HL-60 (cell line): ENCODE measurements around the gene FOXC2.

Experiments used
- DNase-seq, 2 experiments: peaks; one replicate each; pipeline ENCODE4 v3.0.0-alpha.2; 2010 to 2020; ENCODE audit warnings: low read depth in 1 of 2, low spot score in 1 of 2
- H3K27ac ChIP-seq: fragments of 250-450 bp; sonication (Bioruptor Pico); replicated peaks from 2 replicates; pipeline ENCODE4 v1.5.1; 2020; ENCODE audit warnings: mild to moderate bottlenecking, moderate library complexity
- H3K27me3 ChIP-seq: fragments of 250-450 bp; sonication (Bioruptor Pico); 2 replicates; pipeline ENCODE4 v1.5.1; 2021; ENCODE audit warnings: mild to moderate bottlenecking, moderate library complexity; ENCODE audit not compliant: insufficient read depth, poor library complexity, severe bottlenecking
- H3K4me3 ChIP-seq: replicated peaks from 2 replicates; pipeline ENCODE4 v1.5.1; 2011; ENCODE audit warnings: mild to moderate bottlenecking, control low read depth, low read length; ENCODE audit not compliant: insufficient read depth
- GABPA ChIP-seq: IDR thresholded peaks from 2 replicates; pipeline ENCODE4 v1.6.1; 2012; ENCODE audit warnings: low read depth
- POLR2AphosphoS5 ChIP-seq: IDR thresholded peaks from 2 replicates; pipeline ENCODE4 v1.6.1; 2012; ENCODE audit warnings: low read depth
- SPI1 ChIP-seq: IDR thresholded peaks from 2 replicates; pipeline ENCODE4 v1.6.1; 2012; ENCODE audit warnings: low read depth, mild to moderate bottlenecking, borderline replicate concordance
- TF ChIP-seq, protein P1 (sequence below): IDR thresholded peaks from 2 replicates; pipeline ENCODE4 v1.6.1; 2012; ENCODE audit warnings: low read depth; ENCODE audit not compliant: insufficient replicate concordance
- TF ChIP-seq, protein P2 (sequence below): IDR thresholded peaks from one replicate; pipeline ENCODE4 v1.5.1; 2011; ENCODE audit warnings: low read length, control low read depth, inconsistent platforms; ENCODE audit not compliant: insufficient read depth

Gene FOXC2

DNA sequence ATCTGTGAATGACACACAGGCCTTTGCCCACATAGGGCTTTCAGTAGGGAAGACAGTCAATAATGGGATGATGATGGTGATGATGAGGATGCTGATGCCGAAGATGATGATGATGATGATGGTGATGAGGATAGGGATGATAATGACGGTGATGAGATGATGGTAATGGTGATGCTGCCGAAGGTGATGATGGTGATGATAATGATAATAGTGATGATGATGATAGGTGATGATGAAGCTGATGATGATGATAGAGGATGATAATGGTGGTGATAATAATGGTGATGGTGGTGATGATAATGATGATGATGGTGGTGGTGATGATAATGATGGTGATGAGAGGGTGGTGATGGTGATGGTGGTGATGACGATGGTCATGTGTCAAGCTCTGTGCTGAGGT lies 24.6 kb downstream of the FOXC2 start:
- Histone ChIP-seq H3K4me3 (no peak overlapping the region), H3K27ac (no peak overlapping the region), H3K27me3 (no peaks in the 10 kb centered on the region)
- DNase-seq: no peak
- TF ChIP-seq SPI1 (no peak), GABPA (no peak), POLR2AphosphoS5 (no peak)
- TF ChIP-seq, protein P1, sequence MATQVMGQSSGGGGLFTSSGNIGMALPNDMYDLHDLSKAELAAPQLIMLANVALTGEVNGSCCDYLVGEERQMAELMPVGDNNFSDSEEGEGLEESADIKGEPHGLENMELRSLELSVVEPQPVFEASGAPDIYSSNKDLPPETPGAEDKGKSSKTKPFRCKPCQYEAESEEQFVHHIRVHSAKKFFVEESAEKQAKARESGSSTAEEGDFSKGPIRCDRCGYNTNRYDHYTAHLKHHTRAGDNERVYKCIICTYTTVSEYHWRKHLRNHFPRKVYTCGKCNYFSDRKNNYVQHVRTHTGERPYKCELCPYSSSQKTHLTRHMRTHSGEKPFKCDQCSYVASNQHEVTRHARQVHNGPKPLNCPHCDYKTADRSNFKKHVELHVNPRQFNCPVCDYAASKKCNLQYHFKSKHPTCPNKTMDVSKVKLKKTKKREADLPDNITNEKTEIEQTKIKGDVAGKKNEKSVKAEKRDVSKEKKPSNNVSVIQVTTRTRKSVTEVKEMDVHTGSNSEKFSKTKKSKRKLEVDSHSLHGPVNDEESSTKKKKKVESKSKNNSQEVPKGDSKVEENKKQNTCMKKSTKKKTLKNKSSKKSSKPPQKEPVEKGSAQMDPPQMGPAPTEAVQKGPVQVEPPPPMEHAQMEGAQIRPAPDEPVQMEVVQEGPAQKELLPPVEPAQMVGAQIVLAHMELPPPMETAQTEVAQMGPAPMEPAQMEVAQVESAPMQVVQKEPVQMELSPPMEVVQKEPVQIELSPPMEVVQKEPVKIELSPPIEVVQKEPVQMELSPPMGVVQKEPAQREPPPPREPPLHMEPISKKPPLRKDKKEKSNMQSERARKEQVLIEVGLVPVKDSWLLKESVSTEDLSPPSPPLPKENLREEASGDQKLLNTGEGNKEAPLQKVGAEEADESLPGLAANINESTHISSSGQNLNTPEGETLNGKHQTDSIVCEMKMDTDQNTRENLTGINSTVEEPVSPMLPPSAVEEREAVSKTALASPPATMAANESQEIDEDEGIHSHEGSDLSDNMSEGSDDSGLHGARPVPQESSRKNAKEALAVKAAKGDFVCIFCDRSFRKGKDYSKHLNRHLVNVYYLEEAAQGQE: no peak
- TF ChIP-seq, protein P2, sequence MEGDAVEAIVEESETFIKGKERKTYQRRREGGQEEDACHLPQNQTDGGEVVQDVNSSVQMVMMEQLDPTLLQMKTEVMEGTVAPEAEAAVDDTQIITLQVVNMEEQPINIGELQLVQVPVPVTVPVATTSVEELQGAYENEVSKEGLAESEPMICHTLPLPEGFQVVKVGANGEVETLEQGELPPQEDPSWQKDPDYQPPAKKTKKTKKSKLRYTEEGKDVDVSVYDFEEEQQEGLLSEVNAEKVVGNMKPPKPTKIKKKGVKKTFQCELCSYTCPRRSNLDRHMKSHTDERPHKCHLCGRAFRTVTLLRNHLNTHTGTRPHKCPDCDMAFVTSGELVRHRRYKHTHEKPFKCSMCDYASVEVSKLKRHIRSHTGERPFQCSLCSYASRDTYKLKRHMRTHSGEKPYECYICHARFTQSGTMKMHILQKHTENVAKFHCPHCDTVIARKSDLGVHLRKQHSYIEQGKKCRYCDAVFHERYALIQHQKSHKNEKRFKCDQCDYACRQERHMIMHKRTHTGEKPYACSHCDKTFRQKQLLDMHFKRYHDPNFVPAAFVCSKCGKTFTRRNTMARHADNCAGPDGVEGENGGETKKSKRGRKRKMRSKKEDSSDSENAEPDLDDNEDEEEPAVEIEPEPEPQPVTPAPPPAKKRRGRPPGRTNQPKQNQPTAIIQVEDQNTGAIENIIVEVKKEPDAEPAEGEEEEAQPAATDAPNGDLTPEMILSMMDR: no peak

DNA sequence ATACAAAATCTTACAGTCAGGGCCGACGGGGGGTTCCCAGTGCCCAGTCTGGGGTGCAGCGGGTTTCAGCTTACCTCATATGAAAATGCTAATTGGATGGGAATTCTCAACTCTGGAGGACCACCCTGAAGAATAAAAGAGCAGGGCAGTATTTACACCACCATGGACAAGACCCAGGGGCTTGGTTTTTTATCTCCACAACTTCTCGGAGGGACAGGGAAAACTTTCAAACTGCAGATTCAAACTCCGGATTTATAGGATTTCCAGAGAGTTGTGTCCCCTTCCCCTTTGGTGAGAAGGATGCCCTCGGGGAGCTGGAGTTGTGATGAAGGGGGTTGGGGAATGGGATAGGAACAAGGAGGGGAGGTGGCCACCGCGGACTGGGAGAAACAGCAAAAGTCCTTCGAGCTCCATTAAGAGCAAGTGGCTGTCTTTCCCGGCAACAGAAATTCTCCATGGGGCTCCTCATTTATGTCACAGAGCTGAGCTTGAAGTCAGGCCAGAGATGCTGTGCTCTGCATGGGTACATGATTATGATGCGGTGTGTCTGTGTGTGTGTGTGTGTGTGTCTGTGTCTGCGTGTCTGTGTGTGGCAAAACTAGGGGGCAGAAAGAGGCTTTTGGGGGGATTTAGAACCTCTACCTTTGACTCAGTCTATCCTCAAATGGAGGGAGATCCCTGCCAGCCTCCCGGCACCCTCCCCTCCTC lies 27.4 kb downstream of the FOXC2 start:
- TF ChIP-seq POLR2AphosphoS5 (no peak), GABPA (no peak), SPI1 (no peak)
- TF ChIP-seq, protein P2: no peak
- TF ChIP-seq, protein P1: no peak
- Histone ChIP-seq H3K4me3 (no peak overlapping the region), H3K27ac (no peak overlapping the region), H3K27me3 (no peaks in the 10 kb centered on the region)
- no peak for DNase-seq

DNA sequence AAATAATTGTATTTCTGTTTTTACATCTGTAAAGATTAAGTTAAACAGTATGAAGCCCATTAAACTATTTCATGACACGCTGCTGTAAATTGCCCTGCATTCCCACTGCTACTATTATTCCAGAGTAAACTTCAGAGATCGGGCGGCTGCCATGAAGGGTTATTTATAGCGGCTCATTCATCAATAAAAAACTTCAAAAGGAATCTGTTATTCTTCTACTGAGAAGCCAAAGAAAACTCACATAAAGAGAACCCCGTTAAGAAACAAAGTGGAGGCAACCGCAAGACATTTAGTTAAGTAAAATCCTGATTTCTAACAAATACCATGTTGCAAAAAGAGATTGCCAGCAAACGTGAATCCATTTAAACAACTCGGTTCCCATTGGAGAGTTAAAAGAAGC lies 28.1 kb downstream of the FOXC2 start:
- TF ChIP-seq SPI1 (no peak), POLR2AphosphoS5 (no peak), GABPA (no peak)
- TF ChIP-seq, protein P2: no peak
- TF ChIP-seq, protein P1: no peak
- no peak for DNase-seq
- H3K4me3 ChIP-seq: no peak overlapping the region
- H3K27ac ChIP-seq: no peak overlapping the region
- no peaks in the 10 kb centered on the region for H3K27me3 ChIP-seq
